A673 (cell line): Measurements from ENCODE around the gene SECTM1. TPM values are rescaled to one million over a fixed set of nuclear protein-coding genes. Genes with fewer than 3 reads are reported as not detected.

ENCODE experiments used
- BruUV-seq: library from RNA; stranded (reverse); fragments of 400-500 nt; replicated peaks from 2 replicates; lab custom pipeline; 2021; lab: Mats Ljungman, UMichigan
- CTCF ChIA-PET: fragments of 300-600 bp; sonication (Branson Sonifier 250); formaldehyde crosslinking; loops from one replicate; lab custom pipeline; 2022; ENCODE audit warnings: antibody characterized with exemption; lab: Charles Lee
- POLR2A ChIA-PET: fragments of 300-600 bp; sonication (Branson Sonifier 250); formaldehyde crosslinking; loops from one replicate; lab custom pipeline; 2022; ENCODE audit warnings: antibody characterized with exemption; ENCODE audit not compliant: low non-redundant PET; lab: Charles Lee
- DNase-seq: peaks from one replicate; pipeline ENCODE4 v3.0.0-alpha.2; 2015; ENCODE audit warnings: low spot score
- H3K27ac ChIP-seq: fragments of 200-600 bp; sonication (generic); 2 replicates; pipeline ENCODE4 v1.5.1; 2016; ENCODE audit warnings: mixed run types, low read depth, mild to moderate bottlenecking, mixed read lengths, antibody characterized with exemption, low read length; ENCODE audit not compliant: poor library complexity, severe bottlenecking
- H3K27me3 ChIP-seq: fragments of 200-600 bp; sonication (generic); replicated peaks from 2 replicates; pipeline ENCODE4 v1.6.1; 2017; ENCODE audit warnings: mixed run types, low read depth, mild to moderate bottlenecking, mixed read lengths, antibody characterized with exemption, low read length; ENCODE audit not compliant: insufficient read depth, poor library complexity
- H3K36me3 ChIP-seq: fragments of 200-600 bp; sonication (generic); 2 replicates; pipeline ENCODE4 v1.6.1; 2016; ENCODE audit warnings: mixed run types, mild to moderate bottlenecking, mixed read lengths, antibody characterized with exemption, low read length; ENCODE audit not compliant: insufficient read depth, poor library complexity, severe bottlenecking
- H3K4me1 ChIP-seq: fragments of 200-600 bp; sonication (generic); 2 replicates; pipeline ENCODE4 v1.6.1; 2017; ENCODE audit warnings: mixed run types, mild to moderate bottlenecking, mixed read lengths, antibody characterized with exemption, low read length; ENCODE audit not compliant: insufficient read depth, poor library complexity, severe bottlenecking
- H3K4me3 ChIP-seq: fragments of 200-600 bp; sonication (generic); 2 replicates; pipeline ENCODE4 v1.5.1; 2016; ENCODE audit warnings: low read depth, mixed run types, mild to moderate bottlenecking, mixed read lengths, low read length; ENCODE audit not compliant: poor library complexity, severe bottlenecking
- H3K9me3 ChIP-seq: fragments of 200-600 bp; sonication (generic); 2 replicates; pipeline ENCODE4 v1.6.1; 2016; ENCODE audit warnings: mixed run types, low read depth, mild to moderate bottlenecking, mixed read lengths, antibody characterized with exemption, low read length; ENCODE audit not compliant: poor library complexity, severe bottlenecking
- EZH2 ChIP-seq: fragments of 200-600 bp; sonication (generic); IDR thresholded peaks from 2 replicates; pipeline ENCODE4 v1.6.1; 2017; ENCODE audit warnings: borderline replicate concordance, low read depth, mild to moderate bottlenecking, mixed read lengths, antibody characterized with exemption, low read length; ENCODE audit not compliant: poor library complexity, severe bottlenecking
- intact Hi-C: fragments of 100-400 bp; cut with micrococcal nuclease; formaldehyde crosslinking; loops from one replicate; pipeline ENCODE4 v1.10.0; 2022; ENCODE audit not compliant: unreplicated experiment
- total RNA-seq: library from RNA; stranded (reverse); gene quantifications from 2 replicates; pipeline ENCODE4 v1.2.3, GENCODE V29; 2021
- TF ChIP-seq, protein P1 (sequence below): fragments of 300-800, 200-600 bp; sonication (generic); conservative IDR thresholded peaks from 2 replicates; pipeline ENCODE4 v1.5.1; 2017; ENCODE audit warnings: low read depth, mild to moderate bottlenecking, antibody characterized with exemption, low read length, moderate library complexity, mixed read lengths

SECTM1 gene
- total RNA-seq, 1 experiment from 2014 or later = 1.4 TPM

DNA sequence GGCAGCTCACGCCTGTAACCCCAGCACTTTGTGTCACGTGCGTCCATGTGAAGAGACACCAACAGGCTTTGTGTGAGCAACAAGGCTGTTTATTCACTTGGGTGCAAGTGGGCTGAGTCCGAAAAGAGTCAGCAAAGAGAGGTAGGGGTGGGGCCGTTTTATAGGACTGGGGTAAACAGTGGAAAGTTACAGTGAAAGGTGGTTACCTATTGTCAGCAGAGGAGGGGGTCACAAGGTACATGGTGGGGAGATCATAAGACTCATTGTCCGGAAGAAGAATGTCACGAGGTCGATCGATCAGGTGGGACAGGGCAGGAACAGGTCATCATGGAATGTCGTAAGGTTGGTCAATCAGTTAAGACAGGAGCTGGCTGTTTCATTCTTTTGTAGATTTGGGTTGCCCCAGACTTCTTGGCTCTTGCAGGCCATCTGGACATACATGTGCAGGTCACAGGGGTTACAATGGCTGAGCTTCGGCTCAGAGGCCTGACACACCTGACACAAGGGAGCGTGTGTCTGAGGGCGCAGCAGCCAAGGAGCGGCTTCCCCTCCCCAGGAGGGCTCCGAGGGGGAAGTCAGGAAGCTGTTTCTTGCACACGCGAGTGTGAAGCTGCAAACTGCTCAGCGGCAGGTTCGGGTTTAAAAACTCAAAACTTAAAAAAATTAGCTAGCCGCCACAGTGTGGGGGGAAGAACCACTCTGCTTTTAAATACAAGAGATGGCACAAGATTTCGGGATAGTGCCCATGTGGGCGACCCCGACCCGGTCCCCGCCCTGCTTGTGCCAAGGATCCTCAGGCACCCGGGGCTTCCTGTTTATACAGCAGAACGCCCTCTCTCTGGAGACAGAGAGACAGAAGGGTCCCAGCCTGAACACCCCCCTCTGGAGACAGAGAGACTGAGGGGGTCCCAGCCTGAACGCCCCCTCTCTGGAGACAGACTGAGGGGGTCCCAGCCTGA lies 13.1 kb upstream of the SECTM1 start:
- intact Hi-C loops = no loop called here
- no peak for DNase-seq
- Histone ChIP-seq H3K4me3 (no peak overlapping the region), H3K4me1 (peaks cover 17% of the 10 kb centered on the region), H3K27ac (no peak overlapping the region), H3K27me3 (no peaks in the 10 kb centered on the region), H3K9me3 (no peaks in the 10 kb centered on the region), H3K36me3 (no peaks in the 10 kb centered on the region)
- ChIA-PET CTCF (no interaction called here), POLR2A (interaction anchor here (0.6 kb wide), 1 partner anchor 71 kb away, joined by 3 read pairs; no protein-coding TSS in a partner anchor)
- TF ChIP-seq, protein P1, sequence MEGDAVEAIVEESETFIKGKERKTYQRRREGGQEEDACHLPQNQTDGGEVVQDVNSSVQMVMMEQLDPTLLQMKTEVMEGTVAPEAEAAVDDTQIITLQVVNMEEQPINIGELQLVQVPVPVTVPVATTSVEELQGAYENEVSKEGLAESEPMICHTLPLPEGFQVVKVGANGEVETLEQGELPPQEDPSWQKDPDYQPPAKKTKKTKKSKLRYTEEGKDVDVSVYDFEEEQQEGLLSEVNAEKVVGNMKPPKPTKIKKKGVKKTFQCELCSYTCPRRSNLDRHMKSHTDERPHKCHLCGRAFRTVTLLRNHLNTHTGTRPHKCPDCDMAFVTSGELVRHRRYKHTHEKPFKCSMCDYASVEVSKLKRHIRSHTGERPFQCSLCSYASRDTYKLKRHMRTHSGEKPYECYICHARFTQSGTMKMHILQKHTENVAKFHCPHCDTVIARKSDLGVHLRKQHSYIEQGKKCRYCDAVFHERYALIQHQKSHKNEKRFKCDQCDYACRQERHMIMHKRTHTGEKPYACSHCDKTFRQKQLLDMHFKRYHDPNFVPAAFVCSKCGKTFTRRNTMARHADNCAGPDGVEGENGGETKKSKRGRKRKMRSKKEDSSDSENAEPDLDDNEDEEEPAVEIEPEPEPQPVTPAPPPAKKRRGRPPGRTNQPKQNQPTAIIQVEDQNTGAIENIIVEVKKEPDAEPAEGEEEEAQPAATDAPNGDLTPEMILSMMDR = no peak
- TF ChIP-seq EZH2 = no peak
- BruUV-seq = no TSS peak

DNA sequence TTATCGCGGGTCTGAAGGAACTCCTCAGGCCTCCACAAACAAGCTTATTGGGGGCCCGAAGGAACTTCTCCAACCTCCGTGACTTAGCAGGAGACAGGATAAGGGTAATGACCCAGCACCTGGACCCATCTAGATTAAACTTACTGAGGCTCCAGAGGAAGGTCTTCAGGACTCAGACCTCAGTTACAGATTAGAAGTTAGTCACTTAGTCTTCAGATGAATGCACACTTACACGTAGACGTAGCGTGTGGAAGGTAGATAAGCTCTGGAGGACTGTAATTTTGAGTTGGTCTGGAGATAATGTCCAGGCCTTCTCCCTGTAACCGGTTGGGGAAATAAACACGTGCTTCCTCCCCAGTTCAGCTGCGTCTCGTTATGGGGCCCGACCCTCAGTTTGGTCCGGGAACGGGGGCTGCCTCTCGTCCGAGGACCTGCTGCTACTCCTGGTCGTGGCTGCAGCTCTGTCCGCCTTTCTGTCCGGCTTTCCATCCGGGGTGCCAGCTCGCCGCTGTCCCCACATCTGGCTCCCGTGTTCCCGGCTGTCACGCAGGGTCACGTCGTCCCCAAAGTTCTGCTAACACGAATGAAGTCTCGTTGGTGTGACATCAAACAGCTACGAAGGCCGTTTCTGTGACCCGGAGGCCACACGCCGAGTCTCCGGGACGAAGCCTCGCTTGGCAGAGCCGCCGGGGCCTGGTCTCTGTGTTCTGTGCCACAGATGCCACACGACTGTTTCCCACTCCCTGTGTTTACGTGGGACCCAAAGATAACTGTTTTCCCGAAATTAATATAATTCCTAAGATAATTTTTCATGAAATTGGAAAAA lies 11.8 kb upstream of the SECTM1 start:
- intact Hi-C loops = no loop called here
- no peak for TF ChIP-seq EZH2
- TF ChIP-seq, protein P1 = no peak
- no peaks in the 10 kb centered on the region for H3K27me3 ChIP-seq
- no peak overlapping the region for H3K4me3 ChIP-seq
- H3K9me3 ChIP-seq = no peaks in the 10 kb centered on the region
- DNase-seq = no peak
- H3K4me1 ChIP-seq = peaks cover 17% of the 10 kb centered on the region
- no TSS peak for BruUV-seq
- no peak overlapping the region for H3K27ac ChIP-seq
- POLR2A ChIA-PET = interaction anchor here (0.6 kb wide), 1 partner anchor 376 kb away, joined by 3 read pairs; no protein-coding TSS in a partner anchor
- no peaks in the 10 kb centered on the region for H3K36me3 ChIP-seq
- CTCF ChIA-PET = no interaction called here

DNA sequence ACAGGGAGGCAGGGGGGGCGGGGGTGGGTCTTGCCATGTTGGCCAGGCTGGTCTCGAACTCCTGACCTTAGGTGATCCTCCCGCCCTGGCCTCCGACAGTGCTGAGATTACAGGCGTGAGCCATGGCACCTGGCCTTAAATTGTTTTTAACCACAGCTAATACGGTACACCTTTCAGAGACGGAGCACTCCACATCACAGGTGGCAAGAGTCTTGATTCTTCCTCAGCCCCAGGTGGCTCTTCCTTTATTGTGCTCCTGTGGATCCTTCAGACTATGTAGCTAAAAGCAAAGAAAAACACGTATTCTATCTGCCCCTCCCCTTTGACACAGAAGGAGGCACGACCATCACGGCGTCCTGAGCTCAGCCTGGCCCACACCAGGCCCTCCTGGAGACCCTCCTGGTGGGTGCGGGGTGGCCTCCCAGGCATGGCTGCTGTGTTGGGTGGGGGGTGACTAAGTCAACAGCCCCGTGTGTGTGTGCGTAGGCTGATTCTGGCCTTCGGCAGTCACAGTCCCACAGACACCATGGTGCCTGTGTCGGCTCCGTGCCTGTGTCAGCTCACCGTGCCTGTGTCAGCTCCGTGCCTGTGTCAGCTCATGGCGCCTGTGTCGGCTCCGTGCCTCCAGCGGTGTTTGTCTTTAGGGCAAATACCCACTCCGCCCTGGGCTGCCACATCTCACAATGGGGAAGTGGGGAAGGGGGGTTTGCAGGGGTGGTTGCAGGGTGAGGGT lies 10.8 kb upstream of the SECTM1 start:
- H3K9me3 ChIP-seq = no peaks in the 10 kb centered on the region
- H3K4me3 ChIP-seq = no peak overlapping the region
- no peak for DNase-seq
- H3K27me3 ChIP-seq = no peaks in the 10 kb centered on the region
- BruUV-seq = no TSS peak
- TF ChIP-seq, protein P1 = no peak
- no peak for TF ChIP-seq EZH2
- POLR2A ChIA-PET = no interaction called here
- peaks cover 16% of the 10 kb centered on the region for H3K4me1 ChIP-seq
- H3K36me3 ChIP-seq = no peaks in the 10 kb centered on the region
- intact Hi-C loops = no loop called here
- no peak overlapping the region for H3K27ac ChIP-seq
- CTCF ChIA-PET = no interaction called here
